GM10266 (cell line): Measurements from ENCODE around the gene DDX10.
"Not testable (repeated sequence)": the region's sequence is repeated elsewhere in the genome, so short reads cannot be mapped to it uniquely, and the experiment has no call there.

Source experiments
- DNase-seq: peaks from one replicate; pipeline ENCODE4 v3.0.0; 2012; ENCODE audit errors: extremely low spot score
- TF ChIP-seq, protein P1 (sequence below): IDR thresholded peaks from 2 replicates; pipeline ENCODE4 v1.5.1; 2012; ENCODE audit warnings: mild to moderate bottlenecking, low read depth; ENCODE audit not compliant: control insufficient read depth, insufficient read depth; ENCODE audit errors: missing control alignments

DDX10 gene

DNA sequence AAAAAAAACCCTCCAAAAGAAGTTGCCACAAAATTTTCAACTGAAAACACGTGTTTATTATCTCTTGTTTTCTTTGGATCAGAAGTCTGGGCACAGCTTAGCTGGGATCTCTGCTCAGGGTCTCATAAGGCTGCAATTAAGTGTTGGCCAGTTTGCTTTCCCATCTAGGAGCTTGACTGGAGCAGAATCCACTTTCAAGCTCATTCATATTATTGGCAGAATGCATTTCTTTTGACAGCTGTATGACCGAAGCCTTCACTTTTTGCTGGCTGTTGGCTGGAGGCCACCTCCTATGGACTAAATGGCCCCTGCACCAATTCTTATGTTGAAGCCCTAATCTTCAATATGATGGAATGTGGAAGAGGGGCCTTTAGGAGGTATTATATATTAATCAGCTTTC lies 139.6 kb downstream of the DDX10 start:
- DNase-seq: no peak

DNA sequence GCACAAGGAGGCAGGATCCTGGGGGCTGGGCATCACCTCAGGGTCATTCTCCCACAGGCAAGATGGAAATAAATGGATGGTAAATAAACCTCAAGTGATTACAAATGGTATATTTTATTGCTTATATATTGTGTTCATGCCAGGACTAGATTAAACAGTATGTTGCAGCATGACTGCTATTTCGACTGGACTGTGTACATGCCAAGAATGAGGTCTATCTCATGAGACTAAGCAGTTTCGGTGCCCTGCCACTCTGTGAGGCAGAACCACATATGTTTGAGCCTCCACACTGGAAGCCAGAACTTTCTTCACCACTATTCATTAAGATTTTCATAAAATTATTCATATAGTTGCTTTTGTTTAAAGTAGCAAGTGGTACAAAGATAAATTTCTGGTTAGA lies 140.2 kb downstream of the DDX10 start:
- TF ChIP-seq, protein P1, sequence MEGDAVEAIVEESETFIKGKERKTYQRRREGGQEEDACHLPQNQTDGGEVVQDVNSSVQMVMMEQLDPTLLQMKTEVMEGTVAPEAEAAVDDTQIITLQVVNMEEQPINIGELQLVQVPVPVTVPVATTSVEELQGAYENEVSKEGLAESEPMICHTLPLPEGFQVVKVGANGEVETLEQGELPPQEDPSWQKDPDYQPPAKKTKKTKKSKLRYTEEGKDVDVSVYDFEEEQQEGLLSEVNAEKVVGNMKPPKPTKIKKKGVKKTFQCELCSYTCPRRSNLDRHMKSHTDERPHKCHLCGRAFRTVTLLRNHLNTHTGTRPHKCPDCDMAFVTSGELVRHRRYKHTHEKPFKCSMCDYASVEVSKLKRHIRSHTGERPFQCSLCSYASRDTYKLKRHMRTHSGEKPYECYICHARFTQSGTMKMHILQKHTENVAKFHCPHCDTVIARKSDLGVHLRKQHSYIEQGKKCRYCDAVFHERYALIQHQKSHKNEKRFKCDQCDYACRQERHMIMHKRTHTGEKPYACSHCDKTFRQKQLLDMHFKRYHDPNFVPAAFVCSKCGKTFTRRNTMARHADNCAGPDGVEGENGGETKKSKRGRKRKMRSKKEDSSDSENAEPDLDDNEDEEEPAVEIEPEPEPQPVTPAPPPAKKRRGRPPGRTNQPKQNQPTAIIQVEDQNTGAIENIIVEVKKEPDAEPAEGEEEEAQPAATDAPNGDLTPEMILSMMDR: no peak
- no peak for DNase-seq

More for the DNA sequence above, 139.6 kb downstream of the DDX10 start:
- TF ChIP-seq, protein P1: no peak

DNA sequence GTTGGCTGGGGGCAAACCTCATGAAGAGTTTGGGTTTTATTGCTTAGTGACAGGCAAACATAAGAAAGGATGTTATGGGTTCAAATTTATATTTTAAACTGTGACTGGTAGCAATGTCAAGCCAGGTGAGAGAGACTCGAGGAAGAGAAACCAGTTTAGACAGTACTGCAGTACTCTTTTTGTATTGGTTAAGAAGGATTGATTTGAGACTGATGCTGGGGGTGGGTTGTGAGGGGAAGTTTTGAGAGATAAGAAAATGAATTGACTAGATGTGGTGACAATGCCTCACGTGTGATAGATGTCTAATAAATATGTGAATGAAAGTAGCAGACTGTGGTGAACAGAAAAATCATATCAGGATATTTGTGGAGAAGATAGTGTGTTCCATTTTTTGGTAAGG lies 142.4 kb downstream of the DDX10 start:
- DNase-seq: no peak
- TF ChIP-seq, protein P1: no peak

DNA sequence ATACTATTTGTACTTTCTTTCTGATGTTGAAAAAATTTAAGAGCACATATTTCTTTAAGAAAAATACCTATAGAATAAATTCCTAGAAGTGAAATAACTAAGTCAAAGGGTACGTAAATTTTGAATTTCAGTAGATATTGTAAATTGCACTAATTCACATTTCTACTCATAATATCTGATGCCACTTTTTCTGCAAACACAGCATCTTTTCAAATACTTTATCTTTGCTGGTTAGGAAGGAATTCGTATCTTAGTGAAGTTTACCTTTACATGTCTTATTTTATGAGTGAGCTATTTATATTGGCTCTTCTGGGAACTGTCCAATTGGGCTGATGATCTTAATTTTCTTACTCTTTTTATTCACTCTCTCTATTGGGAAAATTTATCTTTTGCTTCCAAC lies 148.2 kb downstream of the DDX10 start:
- no peak for DNase-seq
- TF ChIP-seq, protein P1: no peak

DNA sequence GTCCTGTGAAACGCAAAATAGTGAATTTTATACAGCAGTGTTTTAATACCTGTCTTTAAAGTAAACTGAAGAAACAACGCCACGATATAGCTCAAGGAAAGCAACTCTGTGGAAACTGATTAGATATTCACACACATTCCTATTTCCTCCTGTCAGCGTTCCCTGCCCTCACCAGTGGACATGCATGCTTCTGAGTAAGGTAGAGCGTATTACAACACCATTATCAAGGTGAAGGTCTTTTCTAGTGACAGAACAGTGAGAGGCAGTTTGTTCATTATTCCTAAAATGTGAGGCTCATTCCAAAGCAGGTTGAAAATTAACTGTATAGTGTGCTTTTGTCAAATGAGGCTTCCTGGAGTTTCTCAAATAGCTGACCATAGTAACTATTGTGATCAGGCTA lies 153.1 kb downstream of the DDX10 start:
- TF ChIP-seq, protein P1: no peak
- no peak for DNase-seq

DNA sequence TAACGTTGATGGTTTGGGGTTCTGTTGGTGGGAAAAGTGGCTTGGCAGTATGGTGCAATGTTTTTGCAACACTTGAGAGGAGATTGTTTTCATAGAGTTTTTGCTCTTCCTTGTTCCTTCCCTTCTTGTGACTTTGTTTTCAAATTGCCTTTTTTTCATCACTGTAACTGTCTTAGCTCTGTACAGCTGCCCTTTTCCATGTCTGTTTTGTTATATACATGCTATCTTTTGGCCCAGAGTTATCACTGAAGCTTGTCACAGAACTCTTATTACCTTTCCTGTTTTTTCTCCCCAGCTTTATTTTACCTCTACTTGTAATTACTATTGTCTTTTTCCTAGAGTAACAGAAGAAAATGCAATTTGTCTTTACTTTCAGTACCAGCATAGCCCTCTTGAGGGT lies 154.1 kb downstream of the DDX10 start:
- DNase-seq: no peak
- TF ChIP-seq, protein P1: no peak

DNA sequence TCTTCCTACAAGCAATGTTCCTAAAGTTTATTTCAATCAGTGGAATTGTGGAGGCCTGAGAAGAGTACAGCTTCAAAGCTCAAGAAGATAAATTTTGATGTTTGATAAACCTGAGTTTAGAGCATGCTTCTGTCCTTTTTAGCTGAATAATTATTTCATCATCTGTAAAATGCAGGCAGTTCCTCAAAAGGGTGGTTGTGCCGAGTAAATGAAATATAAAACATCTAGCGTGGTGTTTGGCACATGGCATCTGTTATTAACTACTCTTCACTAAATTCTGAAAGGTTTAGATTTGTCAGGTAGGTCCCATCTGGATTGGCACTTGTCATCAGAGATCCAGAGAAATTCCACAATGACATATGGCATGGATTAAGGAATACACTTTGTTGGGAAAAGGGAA lies 155.1 kb downstream of the DDX10 start:
- no peak for DNase-seq
- TF ChIP-seq, protein P1: no peak

DNA sequence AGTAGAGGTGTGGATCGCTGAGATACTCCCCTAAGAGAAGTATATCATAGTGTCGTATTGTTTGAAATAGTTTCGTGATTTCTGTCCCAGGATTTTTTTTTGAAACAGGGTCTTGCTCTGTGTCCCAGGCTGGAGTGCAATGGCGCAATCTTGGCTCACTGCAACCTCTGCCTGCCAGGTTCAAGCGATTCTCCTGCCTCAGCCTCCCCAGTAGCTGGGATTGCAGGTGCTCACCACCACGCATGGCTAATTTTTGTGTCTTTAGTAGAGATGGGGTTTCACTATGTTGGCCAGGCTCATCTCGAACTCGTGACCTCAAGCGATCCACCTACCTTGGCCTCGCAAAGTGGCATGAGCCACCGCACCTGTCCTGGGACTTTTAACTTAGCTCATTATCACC lies 159.1 kb downstream of the DDX10 start:
- not testable (repeated sequence) for DNase-seq
